ENCODE measurements around the gene ADRA2C.

ADRA2C gene

DNA sequence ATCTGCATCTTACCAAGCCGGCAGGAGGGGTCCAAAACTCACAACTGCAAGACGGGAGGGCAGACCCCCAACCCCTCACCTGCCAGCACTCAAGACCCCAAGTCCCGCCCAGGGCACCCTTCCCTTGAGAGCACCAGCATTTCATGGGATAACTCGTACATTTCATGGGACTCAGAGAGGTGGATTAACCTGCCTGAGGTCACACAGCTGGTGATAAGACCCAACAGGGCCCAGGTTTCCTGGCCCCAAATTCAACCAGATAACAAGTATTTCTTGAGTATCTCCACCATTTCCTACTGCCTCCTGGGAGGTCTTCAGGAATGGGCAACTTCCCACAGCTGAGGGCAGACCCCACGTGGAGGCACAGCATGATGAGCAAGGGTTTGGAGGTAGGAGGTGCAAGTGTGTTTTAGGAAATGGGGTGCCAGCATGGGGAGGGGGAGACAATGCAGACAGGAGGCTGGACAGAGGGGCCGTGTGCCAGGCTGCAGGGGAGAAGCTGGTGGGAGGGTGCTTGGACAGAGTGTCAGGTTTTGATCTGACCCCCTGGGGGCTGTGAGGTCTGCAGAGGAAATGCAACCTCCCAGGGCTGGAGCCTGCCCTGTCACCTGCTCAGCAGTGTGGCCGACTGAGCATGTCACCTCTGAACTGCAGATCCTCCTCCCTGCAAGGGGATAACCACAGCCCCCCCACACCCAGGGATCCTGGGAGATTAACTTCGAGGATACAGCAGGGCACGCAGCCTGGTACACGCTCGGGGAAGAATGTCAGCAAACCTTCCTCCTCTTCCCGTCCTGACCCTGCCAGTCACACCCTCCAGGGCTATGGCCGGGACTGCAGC lies 4.4 kb downstream of the ADRA2C start:
- H3K27me3 ChIP-seq (ENCODE audit: insufficient read depth, low read length, poor library complexity), result no peaks in the 10 kb centered on the region
- H3K36me3 ChIP-seq (ENCODE audit: insufficient read depth, low read length), result no peaks in the 10 kb centered on the region
- DNase-seq (no peak), ATAC-seq (ENCODE audit: insufficient read depth, low read depth) (no peak)
- H3K4me2 ChIP-seq (ENCODE audit: insufficient read depth, low read length), result no peak overlapping the region
- no peaks in the 10 kb centered on the region for H3K4me1 ChIP-seq (ENCODE audit: insufficient read depth, low read length)
- TF ChIP-seq CTCF (IDR thresholded peaks at IDR 0.05; ENCODE audit: borderline replicate concordance, extremely low read depth, low read length, poor library complexity, severe bottlenecking), result no peak
- TF ChIP-seq EZH2 (IDR thresholded peaks at IDR 0.05; ENCODE audit: borderline replicate concordance, low read depth, low read length, severe bottlenecking), result no peak
- H4K20me1 ChIP-seq (ENCODE audit: insufficient read depth, low read length), result peaks cover 7% of the 10 kb centered on the region; the same call in 1 of the 2 replicates
- peaks cover 3% of the 10 kb centered on the region for H3K9me3 ChIP-seq (ENCODE audit: insufficient read depth, low read length, severe bottlenecking)
- no peaks in the 10 kb centered on the region for H3K79me2 ChIP-seq (ENCODE audit: insufficient read depth, low read length)
- no peak overlapping the region for H3K4me3 ChIP-seq (ENCODE audit: low read depth in 1 of 2, low read length in 2 of 2)
- H3K27ac ChIP-seq (ENCODE audit: low read length), result no peak overlapping the region
- no peak overlapping the region for H2AFZ ChIP-seq (ENCODE audit: low read depth, low read length)
- no peak overlapping the region for H3K9ac ChIP-seq (ENCODE audit: low read depth, low read length)

DNA sequence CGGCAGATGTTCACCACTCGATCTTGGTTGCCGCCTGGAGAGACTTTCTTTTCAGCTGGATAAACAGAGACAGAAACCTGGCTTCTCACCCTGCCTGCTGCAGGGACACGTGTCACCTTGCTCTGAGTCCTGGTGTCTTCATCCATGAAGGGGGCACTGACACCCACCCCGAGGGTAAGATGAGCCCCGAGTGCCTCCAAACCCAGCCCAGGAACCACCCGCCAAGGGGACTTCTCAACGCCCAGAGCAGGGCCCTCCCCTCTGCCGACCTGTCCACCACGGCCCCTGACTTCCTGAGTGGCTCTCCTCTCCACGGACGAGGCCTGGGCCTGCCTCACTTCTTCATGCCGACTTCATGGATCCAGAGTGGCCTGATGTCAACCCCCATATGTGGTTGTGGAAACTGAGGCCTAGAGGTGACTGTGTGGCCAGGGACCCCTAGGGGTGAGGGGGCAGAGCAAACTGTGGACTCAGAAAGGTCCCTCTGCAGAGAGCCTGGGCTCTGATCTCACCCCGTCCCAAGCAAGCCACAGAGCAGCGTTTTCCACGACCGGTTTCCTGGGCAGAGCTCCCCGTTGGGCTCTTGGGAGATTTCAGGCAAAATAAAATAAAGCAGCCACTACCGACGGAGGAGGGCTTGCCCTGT lies 5.1 kb downstream of the ADRA2C start:
- Histone ChIP-seq H3K27me3 (ENCODE audit: insufficient read depth, low read length, poor library complexity) (no peaks in the 10 kb centered on the region), H3K9ac (ENCODE audit: low read depth, low read length) (no peak overlapping the region), H3K79me2 (ENCODE audit: insufficient read depth, low read length) (no peaks in the 10 kb centered on the region), H4K20me1 (ENCODE audit: insufficient read depth, low read length) (peaks cover 7% of the 10 kb centered on the region; the same call in 1 of the 2 replicates), H3K36me3 (ENCODE audit: insufficient read depth, low read length) (no peaks in the 10 kb centered on the region), H3K4me1 (ENCODE audit: insufficient read depth, low read length) (no peaks in the 10 kb centered on the region), H3K27ac (ENCODE audit: low read length) (no peak overlapping the region), H3K9me3 (ENCODE audit: insufficient read depth, low read length, severe bottlenecking) (peaks cover 3% of the 10 kb centered on the region), H2AFZ (ENCODE audit: low read depth, low read length) (no peak overlapping the region), H3K4me2 (ENCODE audit: insufficient read depth, low read length) (no peak overlapping the region), H3K4me3 (ENCODE audit: low read depth in 1 of 2, low read length in 2 of 2) (no peak overlapping the region)
- ATAC-seq (ENCODE audit: insufficient read depth, low read depth) (no peak), DNase-seq (no peak)
- TF ChIP-seq CTCF (IDR thresholded peaks at IDR 0.05; ENCODE audit: borderline replicate concordance, extremely low read depth, low read length, poor library complexity, severe bottlenecking), result no peak
- TF ChIP-seq EZH2 (IDR thresholded peaks at IDR 0.05; ENCODE audit: borderline replicate concordance, low read depth, low read length, severe bottlenecking), result no peak

GRCh38 chr4:3771939-3772495 lies 5.8 kb downstream of the ADRA2C start:
- H4K20me1 ChIP-seq (ENCODE audit: insufficient read depth, low read length), result peaks cover 7% of the 10 kb centered on the region; the same call in 1 of the 2 replicates
- no peaks in the 10 kb centered on the region for H3K79me2 ChIP-seq (ENCODE audit: insufficient read depth, low read length)
- H2AFZ ChIP-seq (ENCODE audit: low read depth, low read length), result no peak overlapping the region
- DNase-seq, result no peak
- no peaks in the 10 kb centered on the region for H3K27me3 ChIP-seq (ENCODE audit: insufficient read depth, low read length, poor library complexity)
- no peaks in the 10 kb centered on the region for H3K36me3 ChIP-seq (ENCODE audit: insufficient read depth, low read length)
- no peak overlapping the region for H3K4me3 ChIP-seq (ENCODE audit: low read depth in 1 of 2, low read length in 2 of 2)
- H3K9me3 ChIP-seq (ENCODE audit: insufficient read depth, low read length, severe bottlenecking), result no peaks in the 10 kb centered on the region
- H3K27ac ChIP-seq (ENCODE audit: low read length), result no peak overlapping the region
- no peak overlapping the region for H3K9ac ChIP-seq (ENCODE audit: low read depth, low read length)
- no peak overlapping the region for H3K4me2 ChIP-seq (ENCODE audit: insufficient read depth, low read length)
- no peak for ATAC-seq (ENCODE audit: insufficient read depth, low read depth)
- H3K4me1 ChIP-seq (ENCODE audit: insufficient read depth, low read length), result no peaks in the 10 kb centered on the region
- no peak for TF ChIP-seq EZH2 (IDR thresholded peaks at IDR 0.05; ENCODE audit: borderline replicate concordance, low read depth, low read length, severe bottlenecking)
- TF ChIP-seq CTCF (IDR thresholded peaks at IDR 0.05; ENCODE audit: borderline replicate concordance, extremely low read depth, low read length, poor library complexity, severe bottlenecking), result no peak
